NCI-H82 treated with DMSO at 0.1 percent for 48 hours (cell line): ENCODE measurements around the gene KCTD19.

ENCODE experiments used
- DNase-seq: peaks from one replicate; lab custom pipeline; 2025; ENCODE audit not compliant: unreplicated experiment; lab: John Stamatoyannopoulos, UW

KCTD19 gene

GRCh38 chr16:67326115-67326471, 448 bp downstream of the KCTD19 start:
- no peak for DNase-seq

GRCh38 chr16:67317853-67318252, 8.7 kb downstream of the KCTD19 start:
- no peak for DNase-seq

DNA sequence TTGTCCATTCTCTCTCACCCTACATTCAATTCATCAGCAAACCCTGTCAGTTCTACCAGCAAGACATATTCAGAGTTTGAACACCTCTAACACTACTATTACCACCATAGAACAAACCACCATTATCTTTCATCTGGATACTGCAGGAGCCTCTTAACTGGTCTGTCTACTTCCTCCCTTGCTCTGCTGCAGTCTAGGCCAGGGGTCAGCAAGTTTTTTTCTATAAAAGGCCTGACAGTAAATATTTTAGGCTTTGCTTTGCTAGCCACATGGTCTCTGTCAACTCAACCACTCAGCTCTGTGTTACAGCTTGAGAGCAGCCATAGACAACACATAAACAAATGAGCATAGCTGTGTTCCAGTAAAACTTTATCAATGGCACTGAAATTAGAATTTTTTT, 13.8 kb downstream of the KCTD19 start:
- DNase-seq = no peak

DNA sequence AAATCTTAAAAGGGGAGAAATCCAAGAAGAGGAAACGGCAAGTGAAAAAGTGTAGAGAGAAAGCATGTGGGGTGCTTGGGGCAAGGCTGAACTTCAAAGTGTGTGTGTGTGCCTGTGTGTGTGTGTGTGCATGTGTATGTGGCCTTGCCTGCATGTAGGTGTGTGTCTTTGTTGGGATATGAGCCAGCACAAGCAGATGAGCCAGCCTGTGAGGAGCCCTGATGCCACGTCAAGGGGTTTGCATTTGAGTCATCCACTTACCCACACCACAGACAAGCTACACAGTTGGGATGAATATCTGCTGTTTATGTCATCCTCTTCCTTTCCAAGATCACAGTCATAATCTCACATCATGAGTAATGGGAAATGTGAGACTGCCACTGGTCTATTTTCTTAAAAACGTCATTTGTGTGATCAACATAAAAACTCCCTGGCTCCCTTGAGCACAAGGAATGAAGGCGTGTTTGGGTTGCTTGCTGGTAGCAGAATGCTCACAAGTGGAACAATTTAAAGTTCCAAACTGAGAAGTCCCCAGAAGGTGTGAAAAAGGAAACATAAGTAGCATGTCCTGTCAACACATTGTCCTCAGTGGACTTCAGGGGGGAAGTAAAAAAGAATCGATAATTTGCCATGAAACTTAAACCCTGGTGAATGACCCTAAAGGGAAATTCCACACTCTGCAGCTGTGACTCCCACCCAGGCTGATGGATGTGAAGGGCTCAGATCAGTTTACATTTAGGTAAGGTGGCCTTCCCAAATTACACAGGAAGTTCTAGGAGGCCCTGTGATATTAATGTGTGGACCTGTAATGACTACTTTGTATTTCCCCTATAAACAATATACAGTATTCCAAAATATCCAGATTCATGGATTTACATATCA, 14.7 kb downstream of the KCTD19 start:
- DNase-seq = no peak

GRCh38 chr16:67310561-67310960, 16.0 kb downstream of the KCTD19 start:
- no peak for DNase-seq

GRCh38 chr16:67305216-67306071, 21.1 kb downstream of the KCTD19 start:
- no peak for DNase-seq

- no peak for DNase-seq
Measured at GRCh38 chr16:67304020-67304419, 22.5 kb downstream of the KCTD19 start.

DNA sequence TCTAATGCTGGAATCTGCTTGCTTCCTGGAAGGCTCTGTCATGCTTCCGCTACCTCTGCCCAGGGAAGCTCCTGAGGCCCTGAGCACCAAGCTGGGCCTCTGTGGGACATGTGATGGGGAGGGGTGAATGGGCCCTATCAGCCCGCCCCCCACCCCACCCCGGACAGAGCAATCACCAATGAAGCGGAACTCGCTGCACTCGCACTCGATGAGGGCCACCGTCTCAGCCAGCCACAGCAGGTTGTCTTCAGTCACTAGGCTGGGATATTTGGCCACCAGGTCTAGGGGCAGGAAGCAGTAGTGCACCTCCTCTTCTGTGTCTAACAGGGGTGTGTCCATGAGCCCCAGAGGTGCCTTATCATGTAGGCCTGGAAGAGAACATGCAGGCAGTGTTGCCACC, 23.6 kb downstream of the KCTD19 start:
- DNase-seq = no peak

DNA sequence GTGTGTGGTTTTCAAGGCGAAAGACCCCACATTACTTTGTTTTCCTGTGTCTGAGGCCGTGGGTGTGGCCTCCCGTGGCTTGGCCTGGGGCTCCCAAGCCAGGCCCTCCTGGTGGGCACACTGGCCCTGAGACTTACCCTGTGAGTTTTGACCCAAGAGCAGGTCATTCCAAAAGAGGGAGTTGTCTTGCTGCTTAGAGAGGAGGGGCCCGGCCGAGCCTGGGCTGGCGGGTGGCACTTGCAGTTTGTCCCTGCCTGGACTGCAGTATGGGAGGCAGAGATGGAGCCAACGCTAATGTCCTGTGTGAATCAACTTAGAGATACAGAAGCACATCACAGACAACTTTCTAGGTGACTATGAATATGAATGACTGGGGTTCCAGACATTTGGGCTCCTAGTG, 24.5 kb downstream of the KCTD19 start:
- DNase-seq = no peak

- DNase-seq = no peak
Measured at GRCh38 chr16:67301080-67301782, 25.3 kb downstream of the KCTD19 start.

- DNase-seq = no peak
Measured at GRCh38 chr16:67299269-67299668, 27.3 kb downstream of the KCTD19 start.

DNA sequence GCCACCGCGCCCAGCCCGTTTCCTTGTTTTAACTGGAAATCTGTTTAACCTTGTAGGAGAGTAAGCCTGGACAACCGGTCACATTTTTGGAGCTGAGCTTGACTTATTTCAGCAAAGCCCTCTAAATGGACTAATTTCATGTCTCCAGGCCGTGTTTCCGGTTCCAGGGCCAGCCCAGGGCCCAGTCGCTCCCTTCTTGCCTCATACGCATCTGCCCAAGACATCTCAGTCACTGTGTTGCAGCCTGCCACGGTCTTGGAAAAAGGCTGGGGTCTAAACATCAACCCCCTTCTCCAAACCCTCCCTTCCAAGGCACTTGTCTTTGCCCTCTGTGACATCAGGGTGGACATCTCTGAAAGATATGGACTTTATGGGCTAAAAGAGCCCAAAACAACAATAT, 28.3 kb downstream of the KCTD19 start:
- no peak for DNase-seq

GRCh38 chr16:67296420-67296819, 30.1 kb downstream of the KCTD19 start:
- DNase-seq = no peak

DNA sequence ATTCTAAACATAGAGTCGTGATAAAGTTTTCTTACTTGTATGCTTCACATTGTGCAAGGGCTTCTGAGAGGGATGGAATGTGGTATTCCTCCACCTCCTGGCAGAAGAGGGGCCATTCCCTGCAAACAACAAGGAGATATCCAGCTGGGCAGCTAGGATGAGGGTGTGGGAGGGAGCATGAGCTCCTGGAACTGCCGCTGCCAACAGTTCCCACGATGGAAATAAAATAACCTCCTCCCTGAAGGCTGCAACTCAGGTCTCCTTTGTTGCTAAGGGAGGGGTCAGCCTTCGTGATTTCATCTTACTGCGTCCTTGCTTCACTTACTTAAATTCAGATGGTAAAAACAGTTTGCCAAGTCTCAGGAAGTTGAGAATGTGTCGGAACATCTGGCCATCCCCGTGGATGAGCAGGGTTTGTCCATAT, 31.6 kb downstream of the KCTD19 start:
- no peak for DNase-seq

GRCh38 chr16:67294171-67294757, 32.3 kb downstream of the KCTD19 start:
- DNase-seq = no peak

GRCh38 chr16:67291461-67291860, 35.1 kb downstream of the KCTD19 start:
- no peak for DNase-seq

- no peak for DNase-seq
Measured at GRCh38 chr16:67287960-67288359, 38.6 kb downstream of the KCTD19 start.

DNA sequence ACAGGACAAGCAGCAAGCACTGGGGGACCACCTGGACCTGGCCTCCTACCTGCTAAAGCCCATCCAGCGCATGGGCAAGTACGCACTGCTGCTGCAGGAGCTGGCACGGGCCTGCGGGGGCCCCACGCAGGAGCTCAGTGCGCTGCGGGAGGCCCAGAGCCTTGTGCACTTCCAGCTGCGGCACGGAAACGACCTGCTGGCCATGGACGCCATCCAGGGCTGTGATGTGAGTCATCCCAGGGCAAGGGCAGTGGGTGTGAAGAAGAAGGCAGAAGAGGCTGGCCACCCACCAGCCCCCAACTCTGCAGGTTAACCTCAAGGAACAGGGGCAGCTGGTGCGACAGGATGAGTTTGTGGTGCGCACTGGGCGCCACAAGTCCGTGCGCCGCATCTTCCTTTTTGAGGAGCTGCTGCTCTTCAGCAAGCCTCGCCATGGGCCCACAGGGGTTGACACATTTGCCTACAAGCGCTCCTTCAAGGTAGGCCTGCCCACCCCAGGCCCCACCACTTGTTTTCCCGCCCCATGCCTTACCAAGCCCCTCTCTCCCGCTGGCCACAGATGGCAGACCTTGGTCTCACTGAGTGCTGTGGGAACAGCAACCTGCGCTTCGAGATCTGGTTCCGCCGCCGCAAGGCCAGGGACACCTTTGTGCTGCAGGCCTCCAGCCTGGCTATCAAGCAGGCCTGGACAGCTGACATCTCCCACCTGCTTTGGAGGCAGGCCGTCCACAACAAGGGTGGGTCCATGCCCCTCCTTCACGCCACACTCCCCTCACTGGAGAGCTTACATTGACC, 39.9 kb downstream of the KCTD19 start:
- no peak for DNase-seq

DNA sequence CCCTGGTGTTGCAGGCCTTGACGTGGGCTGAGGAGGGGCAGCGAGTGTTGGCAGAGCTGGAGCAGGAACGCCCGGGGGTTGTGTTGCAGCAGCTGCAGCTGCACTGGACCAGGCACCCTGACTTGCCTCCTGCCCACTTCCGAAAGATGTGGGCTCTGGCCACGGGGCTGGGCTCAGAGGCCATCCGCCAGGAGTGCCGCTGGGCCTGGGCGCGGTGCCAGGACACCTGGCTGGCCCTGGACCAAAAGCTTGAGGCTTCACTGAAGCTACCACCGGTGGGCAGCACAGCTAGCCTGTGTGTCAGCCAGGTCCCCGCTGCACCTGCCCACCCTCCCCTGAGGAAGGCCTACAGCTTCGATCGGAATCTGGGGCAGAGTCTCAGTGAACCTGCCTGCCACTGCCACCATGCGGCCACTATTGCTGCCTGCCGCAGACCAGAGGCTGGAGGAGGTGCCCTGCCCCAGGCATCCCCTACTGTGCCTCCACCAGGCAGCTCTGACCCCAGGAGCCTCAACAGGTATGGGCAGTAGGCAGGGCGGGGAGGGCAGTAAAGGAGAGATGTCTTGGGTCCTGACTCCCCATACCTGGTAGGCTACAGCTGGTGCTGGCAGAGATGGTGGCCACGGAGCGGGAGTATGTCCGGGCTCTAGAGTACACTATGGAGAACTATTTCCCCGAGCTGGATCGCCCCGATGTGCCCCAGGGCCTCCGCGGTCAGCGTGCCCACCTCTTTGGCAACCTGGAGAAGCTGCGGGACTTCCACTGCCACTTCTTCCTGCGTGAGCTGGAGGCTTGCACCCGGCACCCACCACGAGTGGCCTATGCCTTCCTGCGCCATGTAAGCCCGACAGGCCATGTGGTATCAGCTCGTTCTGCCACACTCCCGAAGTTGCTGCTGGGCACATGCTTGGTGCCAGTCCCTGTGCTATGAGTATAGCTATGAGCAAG, 41.6 kb downstream of the KCTD19 start:
- no peak for DNase-seq
